HepG2 (cell line): ENCODE data around the gene IGHMBP2.

Experiments used
- CHD2 ChIP-seq: IDR thresholded peaks from 2 replicates; pipeline ENCODE4 v1.6.1; 2011; ENCODE audit warnings: low read depth, low read length, improper control_type of control experiment
- CTCF ChIP-seq: sonication (generic); formaldehyde crosslinking; IDR thresholded peaks from 2 replicates; pipeline ENCODE4 v1.5.0; 2020; ENCODE audit warnings: mild to moderate bottlenecking, missing genetic modification reagents, moderate library complexity
- EZH2 ChIP-seq: conservative IDR thresholded peaks from 2 replicates; pipeline ENCODE4 v1.6.1; 2012; ENCODE audit warnings: mild to moderate bottlenecking, low read depth, low read length, moderate library complexity
- KDM5B ChIP-seq: sonication (generic); formaldehyde crosslinking; IDR thresholded peaks from 2 replicates; pipeline ENCODE4 v1.4.0; 2020; ENCODE audit warnings: missing genetic modification reagents, mild to moderate bottlenecking, borderline replicate concordance
- LCORL ChIP-seq, 2 experiments: fragments of 450-650 bp in 1 of 2; sonication (generic) in 1 of 2; formaldehyde crosslinking in 1 of 2; IDR thresholded peaks; 2 replicates each; pipeline versions ENCODE4 v1.5.0 to v1.6.1; 2017 to 2020; ENCODE audit warnings: antibody characterized with exemption in 1 of 2, missing genetic modification reagents in 1 of 2
- MYC ChIP-seq: sonication (generic); formaldehyde crosslinking; IDR thresholded peaks from 2 replicates; pipeline ENCODE4 v1.9.0; 2021; ENCODE audit warnings: missing genetic modification reagents, borderline replicate concordance
- PITX1 ChIP-seq: sonication (generic); formaldehyde crosslinking; IDR thresholded peaks from 2 replicates; pipeline ENCODE4 v1.5.1; 2020; ENCODE audit warnings: mild to moderate bottlenecking, missing genetic modification reagents
- RBFOX2 ChIP-seq: fragments of 200-400 bp; formaldehyde crosslinking; IDR thresholded peaks from 2 replicates; pipeline ENCODE4 v1.6.1; 2017; ENCODE audit warnings: low read depth, mild to moderate bottlenecking, low read length
- SRSF1 ChIP-seq: fragments of 200-400 bp; formaldehyde crosslinking; optimal IDR thresholded peaks from 2 replicates; pipeline ENCODE3; 2017; ENCODE audit warnings: mild to moderate bottlenecking, low read depth, low read length, moderate library complexity
- THAP11 ChIP-seq: IDR thresholded peaks from 2 replicates; pipeline ENCODE4 v1.6.1; 2016; ENCODE audit warnings: missing biosample characterization, missing genetic modification reagents
- WIZ ChIP-seq: sonication (generic); formaldehyde crosslinking; IDR thresholded peaks from 2 replicates; pipeline ENCODE4 v1.5.1; 2020; ENCODE audit warnings: mild to moderate bottlenecking, missing genetic modification reagents
- ZNF335 ChIP-seq: sonication (generic); formaldehyde crosslinking; IDR thresholded peaks from 2 replicates; pipeline ENCODE4 v1.4.0; 2020; ENCODE audit warnings: missing genetic modification reagents

GRCh38 chr11:68928136-68928880, 24.6 kb downstream of the IGHMBP2 start:
- TF ChIP-seq LCORL (IDR thresholded peaks at IDR 0.05) (no peak), LCORL (CRISPR knock-in tag; IDR thresholded peaks at IDR 0.05) (no peak), RBFOX2 (no peak), EZH2 (no peak), MYC (no peak), THAP11 (CRISPR knock-in tag) (no peak), KDM5B (CRISPR knock-in tag) (no peak), PITX1 (CRISPR knock-in tag) (no peak), ZNF335 (CRISPR knock-in tag) (no peak), WIZ (CRISPR knock-in tag) (no peak), SRSF1 (no peak), CTCF (CRISPR knock-in tag) (no peak), CHD2 (no peak)
